HepG2 (cell line): ENCODE data around the gene CD163L1. TPM values are rescaled to one million over a fixed set of nuclear protein-coding genes. Genes with fewer than 3 reads are reported as not detected.

ENCODE experiments used
- ATAC-seq: fragments of 200-7000 bp; cut with Tn5 transposase; 3 replicates; pipeline ENCODE4 v1.9.1; 2020; ENCODE audit warnings: mild to moderate bottlenecking, moderate library complexity
- BruUV-seq: library from RNA; stranded (reverse); fragments of 400-500 nt; replicated peaks from 2 replicates; lab custom pipeline; 2021; lab: Mats Ljungman, UMichigan
- CTCF ChIA-PET: fragments of 300-600 bp; formaldehyde crosslinking; extraction: SDS; loops from one replicate; lab custom pipeline; 2021; ENCODE audit warnings: low total read pairs, inconsistent platforms, low intra/inter-chr PET ratio; lab: Yijun Ruan, JAX
- POLR2A ChIA-PET: fragments of 350-600 bp; sonication (Branson Sonifier 250); formaldehyde crosslinking; loops from one replicate; lab custom pipeline; 2020; ENCODE audit warnings: antibody characterized with exemption, inconsistent platforms; lab: Yijun Ruan, JAX
- DNase-seq: peaks from one replicate; pipeline ENCODE4 v3.0.0-alpha.2; 2015; ENCODE audit warnings: low spot score
- FAIRE-seq: peaks from 3 replicates; lab custom pipeline; 2011; peaks lifted over from hg19 to GRCh38; lab: Jason Lieb, UNC
- H2AFZ ChIP-seq: one replicate; pipeline ENCODE4 v1.6.1; 2011; ENCODE audit warnings: low read length, inconsistent platforms
- H3K27ac ChIP-seq: fragments of 300-600 bp; 3 replicates; pipeline ENCODE4 v1.8.0; 2011; ENCODE audit warnings: mixed run types, mild to moderate bottlenecking, mixed read lengths, low read length, inconsistent platforms; ENCODE audit not compliant: insufficient read depth; ENCODE audit errors: extremely low read length
- H3K27me3 ChIP-seq, 2 experiments: fragments of 200-600 bp in 1 of 2; 2 replicates in 1 of 2; 3 replicates in 1 of 2; pipeline versions ENCODE4 v1.6.0 to v1.8.0; 2011; ENCODE audit warnings: low read length in 2 of 2, mild to moderate bottlenecking in 2 of 2, moderate library complexity in 2 of 2, inconsistent platforms in 1 of 2; ENCODE audit not compliant: insufficient read depth in 2 of 2, control insufficient read depth in 1 of 2
- H3K36me3 ChIP-seq, 2 experiments: fragments of 200-600 bp in 1 of 2; replicated peaks in 1 of 2; 2 replicates in 1 of 2; 3 replicates in 1 of 2; pipeline versions ENCODE4 v1.5.1 to v1.8.0; 2011; ENCODE audit warnings: low read length in 2 of 2, inconsistent platforms in 1 of 2; ENCODE audit not compliant: insufficient read depth in 2 of 2, control insufficient read depth in 1 of 2
- H3K4me1 ChIP-seq: 2 replicates; pipeline ENCODE4 v1.5.1; 2012; ENCODE audit warnings: low read length, inconsistent platforms; ENCODE audit not compliant: insufficient read depth
- H3K4me2 ChIP-seq: 2 replicates; pipeline ENCODE4 v1.6.0; 2011; ENCODE audit warnings: low read depth, low read length, inconsistent platforms
- H3K4me3 ChIP-seq, 3 experiments: fragments of 200-600 bp in 1 of 3; sonication (generic), shearing (Covaris generic) in 1 of 3; replicated peaks in 1 of 3; 2 replicates each; pipeline ENCODE4 v1.5.1; 2011 to 2016; ENCODE audit warnings: low read length in 3 of 3, inconsistent platforms in 2 of 3, low read depth in 2 of 3, mild to moderate bottlenecking in 2 of 3, control low read depth in 1 of 3, mixed read lengths in 1 of 3; ENCODE audit not compliant: insufficient read depth in 1 of 3
- H3K79me2 ChIP-seq: one replicate; pipeline ENCODE4 v1.6.1; 2011; ENCODE audit warnings: low read length, inconsistent platforms; ENCODE audit not compliant: insufficient read depth
- H3K9ac ChIP-seq: 2 replicates; pipeline ENCODE4 v1.6.0; 2011; ENCODE audit warnings: mild to moderate bottlenecking, low read depth, low read length, inconsistent platforms; ENCODE audit not compliant: insufficient read depth
- H3K9me3 ChIP-seq: 2 replicates; pipeline ENCODE4 v1.5.1; 2012; ENCODE audit warnings: mild to moderate bottlenecking, low read length
- H4K20me1 ChIP-seq: 2 replicates; pipeline ENCODE4 v1.6.0; 2011; ENCODE audit warnings: inconsistent platforms, mild to moderate bottlenecking, low read length, moderate library complexity; ENCODE audit not compliant: insufficient read depth
- ATM ChIP-seq: fragments of 450-650 bp; IDR thresholded peaks from 2 replicates; pipeline ENCODE4 v1.7.1; 2017; ENCODE audit warnings: mild to moderate bottlenecking, borderline replicate concordance
- CBX1 ChIP-seq: IDR thresholded peaks from one replicate; pipeline ENCODE4 v1.6.1; 2016; ENCODE audit warnings: antibody characterized with exemption, low read depth
- ELF4 ChIP-seq: sonication (generic); formaldehyde crosslinking; IDR thresholded peaks from 2 replicates; pipeline ENCODE4 v1.5.0; 2020; ENCODE audit warnings: missing genetic modification reagents, mild to moderate bottlenecking, moderate library complexity, borderline replicate concordance
- EP300 ChIP-seq, 3 experiments: sonication (generic) in 1 of 3; formaldehyde crosslinking in 1 of 3; IDR thresholded peaks; 2 replicates each; pipeline versions ENCODE4 v1.5.1 to v1.6.1; 2011 to 2020; ENCODE audit warnings: low read depth in 2 of 3, low read length in 2 of 3, borderline replicate concordance in 1 of 3, improper control_type of control experiment in 1 of 3, mild to moderate bottlenecking in 1 of 3, missing genetic modification reagents in 1 of 3, moderate library complexity in 1 of 3
- HMG20B ChIP-seq: conservative IDR thresholded peaks from 2 replicates; pipeline ENCODE4 v1.6.1; 2016; ENCODE audit warnings: missing genetic modification reagents, missing compliant biosample characterization
- HNF4A ChIP-seq: sonication (generic); formaldehyde crosslinking; IDR thresholded peaks from 2 replicates; pipeline ENCODE4 v1.4.0; 2020; ENCODE audit warnings: missing genetic modification reagents
- KLF6 ChIP-seq: IDR thresholded peaks from 2 replicates; pipeline ENCODE4 v1.8.0; 2016; ENCODE audit warnings: missing biosample characterization, missing genetic modification reagents
- KMT2A ChIP-seq: sonication (generic); formaldehyde crosslinking; IDR thresholded peaks from 2 replicates; pipeline ENCODE4 v1.4.0; 2020; ENCODE audit warnings: missing genetic modification reagents
- PAWR ChIP-seq: sonication (generic); formaldehyde crosslinking; IDR thresholded peaks from 2 replicates; pipeline ENCODE4 v1.4.0; 2020; ENCODE audit warnings: missing genetic modification reagents, mild to moderate bottlenecking, borderline replicate concordance
- PAX8 ChIP-seq: sonication (generic); formaldehyde crosslinking; IDR thresholded peaks from 2 replicates; pipeline ENCODE4 v1.8.0; 2022; ENCODE audit warnings: mild to moderate bottlenecking, missing genetic modification reagents, borderline replicate concordance
- POLR2G ChIP-seq: fragments of 200-400 bp; formaldehyde crosslinking; IDR thresholded peaks from 2 replicates; pipeline ENCODE4 v1.6.1; 2018; ENCODE audit warnings: mild to moderate bottlenecking, low read depth, low read length, moderate library complexity
- RBAK ChIP-seq: sonication (generic); formaldehyde crosslinking; IDR thresholded peaks from 2 replicates; pipeline ENCODE4 v1.5.1; 2020; ENCODE audit warnings: mild to moderate bottlenecking, missing genetic modification reagents
- SMAD3 ChIP-seq: sonication (generic); formaldehyde crosslinking; IDR thresholded peaks from 2 replicates; pipeline ENCODE4 v1.4.0; 2020; ENCODE audit warnings: missing genetic modification reagents
- SMYD3 ChIP-seq: sonication (generic); formaldehyde crosslinking; IDR thresholded peaks from 2 replicates; pipeline ENCODE4 v1.8.1; 2023; ENCODE audit warnings: mild to moderate bottlenecking, missing genetic modification reagents
- SOX6 ChIP-seq, 2 experiments: fragments of 450-650 bp in 1 of 2; sonication (generic) in 1 of 2; formaldehyde crosslinking in 1 of 2; IDR thresholded peaks; 2 replicates each; pipeline versions ENCODE4 v1.4.0 to v1.6.1; 2017 to 2020; ENCODE audit warnings: antibody characterized with exemption in 1 of 2, mild to moderate bottlenecking in 1 of 2, missing genetic modification reagents in 1 of 2
- ZNF260 ChIP-seq: sonication (generic); formaldehyde crosslinking; IDR thresholded peaks from 2 replicates; pipeline ENCODE4 v1.4.0; 2020; ENCODE audit warnings: missing genetic modification reagents, low read depth, mild to moderate bottlenecking, borderline replicate concordance
- WGBS: methylation state at CpG from one replicate; pipeline ENCODE4 v1.1.6; 2017; ENCODE audit warnings: low lambda C conversion rate; 5-methylcytosine and 5-hydroxymethylcytosine counted together
- in situ Hi-C: cut with HindIII; loops from 2 replicates; pipeline ENCODE4 v1.10.0; 2017; ENCODE audit warnings: low pct_unique_long_range_greater_than_20kb; ENCODE audit not compliant: extremely low pct_ligation_motif_present
- intact Hi-C: fragments of 100-400 bp; cut with micrococcal nuclease; formaldehyde crosslinking; loops from one replicate; pipeline ENCODE4 v1.10.0; 2022; ENCODE audit not compliant: unreplicated experiment
- polyA plus RNA-seq, 8 experiments: library from polyadenylated mRNA; depleted of rRNA in 3 of 8; stranded (reverse) in 7 of 8; unstranded in 1 of 8; fragments of >200 nt; fragmentation: Illumina TruSeq in 4 of 8; extraction: Trizol in 4 of 8; gene quantifications; 2 replicates each; pipeline versions ENCODE4 v1.2.1 to v1.2.3, GENCODE V29; 2011 to 2016; ENCODE audit warnings: low read depth in 4 of 8, missing spikeins in 1 of 8, mixed read lengths in 1 of 8; ENCODE audit not compliant: insufficient read depth in 1 of 8
- total RNA-seq, 5 experiments: library from RNA; depleted of rRNA; stranded (reverse); fragments of >200 nt; fragmentation: Illumina TruSeq; extraction: Trizol; gene quantifications; 2 replicates each; pipeline ENCODE4 v1.2.3, GENCODE V29; 2016; ENCODE audit warnings: low read depth in 1 of 5
- TF ChIP-seq, protein P1 (sequence below): IDR thresholded peaks from 2 replicates; pipeline ENCODE4 v1.6.1; 2016; ENCODE audit warnings: low read depth
- TF ChIP-seq, protein P2 (sequence below): sonication (generic); formaldehyde crosslinking; IDR thresholded peaks from 2 replicates; pipeline ENCODE4 v1.8.1; 2022; ENCODE audit warnings: low read depth, mild to moderate bottlenecking, missing genetic modification reagents

The CD163L1 gene
- total and polyA plus RNA-seq, 2 of the 13 experiments (the other 11 are each of a cell fraction or from before 2014, with no cell fraction given): 3.4 to 6.8 TPM

GRCh38 chr12:7369274-7369729, 74.7 kb downstream of the CD163L1 start (continued):
- TF ChIP-seq PAWR (no peak), SOX6 (IDR thresholded peaks at IDR 0.05) (no peak), SOX6 (CRISPR knock-in tag; IDR thresholded peaks at IDR 0.05) (no peak), RBAK (CRISPR knock-in tag) (no peak), ZNF260 (CRISPR knock-in tag) (no peak)
- TF ChIP-seq, protein P1, sequence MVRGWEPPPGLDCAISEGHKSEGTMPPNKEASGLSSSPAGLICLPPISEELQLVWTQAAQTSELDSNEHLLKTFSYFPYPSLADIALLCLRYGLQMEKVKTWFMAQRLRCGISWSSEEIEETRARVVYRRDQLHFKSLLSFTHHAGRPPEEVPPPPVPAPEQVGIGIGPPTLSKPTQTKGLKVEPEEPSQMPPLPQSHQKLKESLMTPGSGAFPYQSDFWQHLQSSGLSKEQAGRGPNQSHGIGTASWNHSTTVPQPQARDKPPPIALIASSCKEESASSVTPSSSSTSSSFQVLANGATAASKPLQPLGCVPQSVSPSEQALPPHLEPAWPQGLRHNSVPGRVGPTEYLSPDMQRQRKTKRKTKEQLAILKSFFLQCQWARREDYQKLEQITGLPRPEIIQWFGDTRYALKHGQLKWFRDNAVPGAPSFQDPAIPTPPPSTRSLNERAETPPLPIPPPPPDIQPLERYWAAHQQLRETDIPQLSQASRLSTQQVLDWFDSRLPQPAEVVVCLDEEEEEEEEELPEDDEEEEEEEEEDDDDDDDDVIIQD (CRISPR knock-in tag): 0 out of 2 replicates have a peak, but pooled peaks have one; percentile 17
- TF ChIP-seq, all 625 proteins: peak for 46

GRCh38 chr12:7362734-7363133, 81.2 kb downstream of the CD163L1 start:
- BruUV-seq: no TSS peak
- Histone ChIP-seq H3K27me3 (no peaks in the 10 kb centered on the region), H4K20me1 (no peaks in the 10 kb centered on the region), H3K4me3 (no peak overlapping the region), H3K79me2 (no peaks in the 10 kb centered on the region), H3K27ac (no peak overlapping the region), H3K9ac (no peak overlapping the region), H3K36me3 (no peaks in the 10 kb centered on the region), H2AFZ (no peak overlapping the region), H3K4me1 (no peaks in the 10 kb centered on the region), H3K4me2 (no peak overlapping the region), H3K9me3 (no peaks in the 10 kb centered on the region)
- DNase-seq (no peak), ATAC-seq (no peak), FAIRE-seq (no peak)
- 59% methylated on average over 3 of the region's 3 CpGs for WGBS
- in situ Hi-C loops: no loop called here
- POLR2A ChIA-PET: no interaction called here
- CTCF ChIA-PET: no interaction called here
- intact Hi-C loops: no loop called here
- TF ChIP-seq HMG20B (CRISPR knock-in tag) (no peak), POLR2G (no peak), SMAD3 (CRISPR knock-in tag) (no peak), ELF4 (CRISPR knock-in tag) (no peak), PAX8 (CRISPR knock-in tag) (no peak), KMT2A (CRISPR knock-in tag) (no peak), HNF4A (CRISPR knock-in tag) (no peak), KLF6 (CRISPR knock-in tag) (no peak), SMYD3 (CRISPR knock-in tag) (no peak), EP300 (IDR thresholded peaks at IDR 0.05; ENCODE audit: low read depth in 2 of 2, low read length in 2 of 2) (no peak), EP300 (CRISPR knock-in tag; IDR thresholded peaks at IDR 0.05; ENCODE audit: borderline replicate concordance) (no peak), ATM (no peak), CBX1 (no peak)
- TF ChIP-seq, protein P2, sequence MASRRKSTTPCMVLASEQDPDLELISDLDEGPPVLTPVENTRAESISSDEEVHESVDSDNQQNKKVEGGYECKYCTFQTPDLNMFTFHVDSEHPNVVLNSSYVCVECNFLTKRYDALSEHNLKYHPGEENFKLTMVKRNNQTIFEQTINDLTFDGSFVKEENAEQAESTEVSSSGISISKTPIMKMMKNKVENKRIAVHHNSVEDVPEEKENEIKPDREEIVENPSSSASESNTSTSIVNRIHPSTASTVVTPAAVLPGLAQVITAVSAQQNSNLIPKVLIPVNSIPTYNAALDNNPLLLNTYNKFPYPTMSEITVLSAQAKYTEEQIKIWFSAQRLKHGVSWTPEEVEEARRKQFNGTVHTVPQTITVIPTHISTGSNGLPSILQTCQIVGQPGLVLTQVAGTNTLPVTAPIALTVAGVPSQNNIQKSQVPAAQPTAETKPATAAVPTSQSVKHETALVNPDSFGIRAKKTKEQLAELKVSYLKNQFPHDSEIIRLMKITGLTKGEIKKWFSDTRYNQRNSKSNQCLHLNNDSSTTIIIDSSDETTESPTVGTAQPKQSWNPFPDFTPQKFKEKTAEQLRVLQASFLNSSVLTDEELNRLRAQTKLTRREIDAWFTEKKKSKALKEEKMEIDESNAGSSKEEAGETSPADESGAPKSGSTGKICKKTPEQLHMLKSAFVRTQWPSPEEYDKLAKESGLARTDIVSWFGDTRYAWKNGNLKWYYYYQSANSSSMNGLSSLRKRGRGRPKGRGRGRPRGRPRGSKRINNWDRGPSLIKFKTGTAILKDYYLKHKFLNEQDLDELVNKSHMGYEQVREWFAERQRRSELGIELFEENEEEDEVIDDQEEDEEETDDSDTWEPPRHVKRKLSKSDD (CRISPR knock-in tag): no peak
